Heart left ventricle (tissue), 13 donors: ENCODE results near the gene ATP11B.

Experiments used
- POLR2A ChIP-seq, 2 donors: fragments of 450-650 bp; IDR thresholded peaks; one replicate each; pipeline ENCODE4 v1.6.1; 2017; ENCODE audit warnings: antibody characterized with exemption in 2 of 2, mild to moderate bottlenecking in 2 of 2, moderate library complexity in 2 of 2
- TF ChIP-seq, protein P1 (sequence below), 12 donors: fragments of 200-600 bp; sonication (generic) in 4 of 12; IDR thresholded peaks; one replicate each; pipeline versions ENCODE4 v1.5.0 to v1.8.0; 2018 to 2022; ENCODE audit warnings: antibody characterized with exemption in 12 of 12, mild to moderate bottlenecking in 5 of 12
- donor health status: ischemic (EF 13 %, LVEDD 7.1; RV severe dilation, severe dysfunction).
- donor health status: DM: no; HTN: yes; CAD: no.
- donor health status: DM: no; HTN: no; CAD: no.
- donor health status: ischemic (EF 25% LVEDD 6.9; RV normal size, moderate dysfunction).
- donor health status: ischemic (EF 25% LVEDD 5.7; RV mildly dilated, moderate dysfunction).
- donor health status: ischemic (EF 35%, LVEDD 5.7; RV mildly dilated, moderate dysfunction).
- donor health status: nonischemic (EF 11% LVEDD 7.7; RV severe dilation, severe dysfunction).
- donor health status: DM: yes; HTN: yes; CAD: no.
- donor health status: PGD.
- donor health status: ischemic (EF 29% LVEDD 5.4; RV normal size, mild dysfunction).
- donor health status: nonischemic (EF 23%, LVEDD 6.1; RV moderate dilation, normal function).

GRCh38 chr3:182892226-182892625 is 98.9 kb downstream of the ATP11B start:
- no peak for TF ChIP-seq POLR2A (IDR thresholded peaks at IDR 0.05)
- TF ChIP-seq, protein P1, sequence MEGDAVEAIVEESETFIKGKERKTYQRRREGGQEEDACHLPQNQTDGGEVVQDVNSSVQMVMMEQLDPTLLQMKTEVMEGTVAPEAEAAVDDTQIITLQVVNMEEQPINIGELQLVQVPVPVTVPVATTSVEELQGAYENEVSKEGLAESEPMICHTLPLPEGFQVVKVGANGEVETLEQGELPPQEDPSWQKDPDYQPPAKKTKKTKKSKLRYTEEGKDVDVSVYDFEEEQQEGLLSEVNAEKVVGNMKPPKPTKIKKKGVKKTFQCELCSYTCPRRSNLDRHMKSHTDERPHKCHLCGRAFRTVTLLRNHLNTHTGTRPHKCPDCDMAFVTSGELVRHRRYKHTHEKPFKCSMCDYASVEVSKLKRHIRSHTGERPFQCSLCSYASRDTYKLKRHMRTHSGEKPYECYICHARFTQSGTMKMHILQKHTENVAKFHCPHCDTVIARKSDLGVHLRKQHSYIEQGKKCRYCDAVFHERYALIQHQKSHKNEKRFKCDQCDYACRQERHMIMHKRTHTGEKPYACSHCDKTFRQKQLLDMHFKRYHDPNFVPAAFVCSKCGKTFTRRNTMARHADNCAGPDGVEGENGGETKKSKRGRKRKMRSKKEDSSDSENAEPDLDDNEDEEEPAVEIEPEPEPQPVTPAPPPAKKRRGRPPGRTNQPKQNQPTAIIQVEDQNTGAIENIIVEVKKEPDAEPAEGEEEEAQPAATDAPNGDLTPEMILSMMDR (IDR thresholded peaks at IDR 0.05): no peak
